Activated CD8-positive, alpha-beta memory T cell treated with anti-CD3 and anti-CD28 coated beads for 4 hours (primary cell): ENCODE results near the gene RPA4.
"Not testable (repeated sequence)": the region's sequence is repeated elsewhere in the genome, so short reads cannot be mapped to it uniquely, and the experiment has no call there.

ENCODE experiments used
- DNase-seq, 2 donors: peaks; one replicate each; pipeline ENCODE4 v3.0.0-alpha.2; 2020; ENCODE audit warnings: low read depth in 2 of 2

RPA4 gene, protein sequence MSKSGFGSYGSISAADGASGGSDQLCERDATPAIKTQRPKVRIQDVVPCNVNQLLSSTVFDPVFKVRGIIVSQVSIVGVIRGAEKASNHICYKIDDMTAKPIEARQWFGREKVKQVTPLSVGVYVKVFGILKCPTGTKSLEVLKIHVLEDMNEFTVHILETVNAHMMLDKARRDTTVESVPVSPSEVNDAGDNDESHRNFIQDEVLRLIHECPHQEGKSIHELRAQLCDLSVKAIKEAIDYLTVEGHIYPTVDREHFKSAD

DNA sequence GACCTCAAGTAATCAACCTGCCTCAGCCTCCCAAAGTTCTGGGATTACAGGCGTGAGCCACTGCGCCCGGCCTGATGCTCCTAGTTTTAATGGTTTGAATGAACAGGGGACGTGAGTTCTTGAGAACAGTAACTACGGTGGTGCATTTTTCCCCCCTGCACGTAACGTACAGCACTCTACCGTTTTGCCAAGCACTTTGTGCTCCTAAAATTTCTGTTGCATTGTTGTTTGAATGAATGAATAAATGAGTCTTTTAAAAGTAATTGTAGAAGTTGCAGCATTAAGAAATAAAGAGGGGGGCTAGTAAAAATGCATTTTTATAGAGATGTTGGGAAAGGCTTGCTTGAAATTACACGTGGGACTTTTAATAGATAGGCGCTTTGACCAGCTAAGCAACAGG lies at the start of gene RPA4:
Gene RPA4 (plus strand): TSS at position 301 of the 400 bp plus-strand sequence. CDS start 403 bp downstream, outside the sequence.
- DNase-seq = no peak

DNA sequence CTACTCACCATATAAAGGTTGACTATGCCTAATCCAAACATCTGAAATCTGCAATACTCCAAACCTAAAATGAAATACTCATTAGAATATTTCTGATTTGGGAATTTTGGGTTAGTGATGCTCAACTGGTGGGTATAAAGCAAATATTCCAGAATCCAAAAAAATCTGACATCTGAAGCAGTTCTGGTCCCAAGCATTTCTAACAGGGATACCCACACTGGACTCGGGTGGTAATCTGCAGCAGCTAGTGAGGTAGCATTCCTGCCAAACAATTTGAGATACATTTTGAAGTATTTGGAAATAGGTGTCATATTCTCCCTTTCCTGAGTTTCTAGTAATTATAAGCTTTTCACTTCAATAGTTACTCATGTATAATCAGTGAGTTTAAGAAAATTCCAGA lies 49.6 kb upstream of the RPA4 start:
- no peak for DNase-seq

DNA sequence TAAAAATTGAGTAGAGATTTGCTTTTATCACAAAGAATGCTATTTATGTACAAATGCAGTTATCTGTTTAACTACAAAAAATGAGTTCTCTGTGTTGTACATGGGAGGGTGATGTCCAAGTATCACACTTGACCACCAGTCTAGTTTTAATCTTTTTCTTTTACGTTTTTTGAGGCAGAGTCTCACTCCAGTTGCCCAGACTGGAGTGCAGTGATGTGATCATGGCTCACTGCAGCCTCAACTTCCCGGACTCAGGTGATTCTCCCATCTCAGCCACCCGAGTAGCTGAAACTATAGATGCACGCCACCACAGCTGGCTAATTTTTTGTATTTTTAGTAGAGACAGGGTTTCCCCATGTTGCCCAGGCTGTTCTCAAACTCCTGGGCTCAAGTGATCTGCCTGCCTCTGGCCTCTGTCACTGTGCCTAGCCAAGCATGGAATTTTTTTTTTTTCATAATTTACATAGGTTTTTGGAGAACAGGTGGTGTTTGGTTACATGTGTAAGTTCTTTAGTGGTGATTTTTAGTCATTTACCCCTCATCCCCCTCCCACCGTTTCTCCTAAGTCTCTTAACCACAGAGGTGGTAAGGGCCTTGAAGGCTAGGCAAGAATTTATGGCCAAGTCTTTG lies 47.9 kb upstream of the RPA4 start:
- no peak for DNase-seq

DNA sequence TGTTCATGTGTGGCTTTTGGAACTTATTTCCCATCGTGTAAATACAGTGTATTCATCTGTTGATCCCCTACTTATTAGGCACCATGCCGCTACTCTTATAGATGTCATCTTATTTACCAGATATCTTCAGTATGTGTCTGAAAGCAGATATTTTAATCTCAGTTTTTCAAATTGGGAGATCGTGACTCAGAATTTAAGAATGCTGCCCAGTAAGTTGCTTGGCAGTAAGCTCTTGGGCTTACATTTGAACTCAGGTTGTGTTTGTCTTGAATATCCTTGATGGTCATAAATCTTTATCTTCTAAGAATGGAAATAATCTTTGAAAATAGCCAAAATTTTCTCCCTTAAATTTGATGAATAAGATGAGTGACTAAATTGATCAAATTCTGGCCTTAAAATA lies 45.9 kb upstream of the RPA4 start:
- DNase-seq = no peak

DNA sequence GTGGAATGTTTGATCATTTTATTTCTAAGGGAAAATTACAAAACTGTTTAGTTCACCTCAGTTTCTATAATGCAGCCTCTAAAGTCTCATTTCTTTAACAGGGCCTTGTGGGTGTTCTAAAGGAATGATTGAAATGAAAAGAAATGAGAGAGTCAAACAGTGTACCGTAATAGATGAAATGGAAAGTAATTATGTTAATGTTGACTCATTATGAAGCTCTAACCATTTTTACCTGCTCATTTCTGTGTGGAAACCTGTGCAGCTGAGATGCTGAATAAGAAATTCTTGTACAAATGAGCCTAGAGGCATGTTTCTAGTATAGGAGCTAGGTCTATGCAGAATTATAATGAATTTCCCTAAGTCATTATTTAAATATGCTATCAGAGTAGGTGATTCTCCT lies 45.2 kb upstream of the RPA4 start:
- DNase-seq = no peak

DNA sequence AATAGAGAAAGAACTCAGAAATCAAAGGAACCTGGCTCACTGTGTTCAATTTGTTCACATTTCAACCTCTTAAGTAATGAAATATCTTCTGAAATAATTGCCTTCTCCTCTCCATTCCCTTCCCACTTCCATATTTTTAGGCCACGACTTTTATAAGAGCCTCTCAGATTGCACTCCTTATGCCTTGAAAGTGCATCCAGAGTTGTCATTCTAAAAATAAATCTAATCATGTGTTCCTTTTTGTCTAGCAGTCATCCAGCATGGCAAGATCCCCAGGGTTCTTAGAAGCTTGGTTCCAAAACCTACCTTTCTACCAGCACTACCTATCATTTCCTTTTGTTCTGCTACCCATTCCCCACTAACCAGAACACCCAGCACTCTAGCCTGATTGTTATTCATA lies 42.4 kb upstream of the RPA4 start:
- DNase-seq = no peak

DNA sequence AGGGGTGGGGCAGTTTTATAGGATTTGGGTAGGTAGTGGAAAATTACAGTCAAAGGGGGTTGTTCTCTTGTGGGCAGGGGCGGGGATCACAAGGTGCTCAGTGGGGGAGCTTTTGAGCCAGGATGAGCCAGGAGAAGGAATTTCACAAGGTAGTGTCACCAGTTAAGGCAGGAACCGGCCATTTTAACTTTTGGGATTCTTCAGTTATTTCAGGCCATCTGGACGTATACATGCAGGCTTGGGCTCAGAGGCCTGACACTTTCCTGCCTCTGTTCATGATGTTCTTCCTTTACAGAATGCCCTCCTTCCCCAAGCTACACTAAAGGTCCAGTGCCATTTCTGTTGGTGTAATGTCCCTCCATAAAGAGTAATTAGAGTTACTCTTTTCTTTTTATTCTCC lies 41.8 kb upstream of the RPA4 start:
- not testable (repeated sequence) for DNase-seq

DNA sequence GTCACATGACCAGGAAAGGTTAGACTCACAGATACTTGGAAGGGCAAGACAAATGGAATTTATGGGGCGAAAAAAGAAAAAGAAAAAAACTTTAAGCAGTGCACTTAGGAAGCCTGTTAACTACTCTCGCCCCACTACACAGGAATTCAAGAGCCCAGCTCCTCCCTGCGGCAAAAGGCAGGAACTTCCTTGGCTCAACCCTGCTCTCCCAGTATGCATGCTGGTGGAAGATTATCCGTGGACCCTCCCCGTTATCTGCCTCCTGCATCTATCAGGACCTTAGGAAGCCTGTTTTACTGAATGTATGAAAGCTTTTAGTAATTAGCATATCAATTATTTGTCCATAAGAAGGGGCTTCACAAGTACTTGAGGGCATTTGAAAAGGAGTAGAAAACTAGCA lies 40.1 kb upstream of the RPA4 start:
- no peak for DNase-seq

DNA sequence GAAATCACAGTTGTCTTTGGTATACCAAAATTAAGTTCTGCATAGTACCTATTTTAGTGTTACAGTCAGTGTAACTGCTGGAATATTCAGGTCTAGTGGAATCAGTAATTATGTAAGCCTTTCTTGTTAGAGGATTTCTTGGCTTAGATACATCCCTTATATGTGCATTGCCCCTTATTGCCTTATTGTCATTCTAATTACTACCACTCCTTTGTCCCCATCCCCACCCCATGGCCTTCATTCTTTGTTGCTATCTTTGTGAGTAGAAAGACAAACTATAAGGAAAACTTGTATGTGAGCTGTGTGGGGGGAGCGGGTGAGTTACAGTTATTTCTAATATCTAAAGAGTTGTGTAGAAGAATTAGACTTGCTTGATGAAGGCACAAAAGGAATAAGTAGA lies 36.9 kb upstream of the RPA4 start:
- DNase-seq = no peak

DNA sequence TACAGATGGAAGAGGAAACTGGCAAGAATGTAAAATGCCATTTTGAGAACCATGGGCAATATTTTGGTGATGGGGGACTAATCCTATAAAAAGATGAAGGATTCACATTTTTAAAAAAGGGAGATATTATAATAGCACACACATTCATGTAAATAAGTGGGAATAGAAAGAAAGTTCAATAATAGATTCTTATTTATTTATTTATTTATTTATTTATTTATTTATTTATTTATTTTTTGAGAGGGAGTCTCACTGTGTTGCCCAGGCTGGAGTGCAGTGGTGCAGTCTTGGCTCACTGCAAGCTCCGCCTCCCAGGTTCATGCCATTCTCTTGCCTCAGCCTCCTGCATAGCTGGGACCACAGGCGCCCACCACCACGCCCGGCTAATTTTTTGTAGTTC lies 24.3 kb upstream of the RPA4 start:
- not testable (repeated sequence) for DNase-seq

DNA sequence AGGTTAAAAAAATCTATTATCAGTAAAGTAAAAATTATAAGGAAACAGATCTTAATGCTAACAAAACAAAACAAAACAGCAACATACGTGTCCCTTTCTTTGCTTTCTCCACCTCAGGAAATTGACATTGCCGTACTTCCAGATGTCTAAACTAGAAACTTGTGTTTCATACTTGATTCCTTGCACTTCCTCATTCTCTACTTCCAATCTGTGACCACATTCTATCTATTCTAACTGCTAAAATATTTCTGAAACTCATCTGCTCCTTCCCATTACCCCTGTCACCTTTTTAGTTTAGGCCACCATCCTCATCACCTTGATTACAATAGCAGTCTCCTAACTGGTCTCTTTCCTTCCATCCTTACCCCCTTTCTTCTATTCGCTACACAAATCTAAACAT lies 22.5 kb upstream of the RPA4 start:
- DNase-seq = no peak

DNA sequence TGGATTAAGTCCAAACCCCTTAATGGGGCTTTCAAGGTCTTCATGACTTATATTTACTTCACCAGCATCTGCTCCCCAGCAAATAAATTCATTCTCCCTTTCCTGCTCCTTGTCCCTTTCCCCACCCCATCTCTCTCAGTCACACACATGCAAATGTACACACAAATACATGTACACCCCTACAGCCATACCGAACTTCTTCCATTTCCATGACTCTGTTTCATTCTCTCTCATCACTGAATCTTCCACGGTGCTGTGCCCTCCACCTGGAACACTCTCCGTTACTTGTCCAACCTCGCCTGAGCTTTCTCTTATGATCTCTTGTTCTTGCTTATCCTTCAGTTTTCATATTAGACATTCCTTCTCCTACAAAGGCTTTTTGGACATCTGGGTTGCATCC lies 22.0 kb upstream of the RPA4 start:
- no peak for DNase-seq

DNA sequence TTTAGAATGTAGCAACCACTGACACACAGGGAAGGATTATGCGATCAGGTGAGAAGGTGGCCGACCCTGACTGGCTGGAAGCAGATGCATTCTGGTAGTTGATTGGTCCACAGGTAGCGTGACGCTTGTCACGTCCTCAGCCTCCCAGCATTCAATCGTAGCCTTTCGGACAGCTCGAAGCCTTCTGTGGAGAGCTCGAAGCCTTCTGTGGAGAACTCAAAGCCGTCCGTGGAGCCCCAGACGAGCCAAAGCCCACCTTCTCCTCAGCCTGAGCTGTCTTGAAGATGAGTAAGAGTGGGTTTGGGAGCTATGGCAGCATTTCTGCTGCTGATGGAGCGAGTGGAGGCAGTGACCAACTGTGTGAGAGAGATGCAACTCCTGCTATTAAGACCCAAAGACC lies 319 bp downstream of the RPA4 start:
- DNase-seq = no peak

DNA sequence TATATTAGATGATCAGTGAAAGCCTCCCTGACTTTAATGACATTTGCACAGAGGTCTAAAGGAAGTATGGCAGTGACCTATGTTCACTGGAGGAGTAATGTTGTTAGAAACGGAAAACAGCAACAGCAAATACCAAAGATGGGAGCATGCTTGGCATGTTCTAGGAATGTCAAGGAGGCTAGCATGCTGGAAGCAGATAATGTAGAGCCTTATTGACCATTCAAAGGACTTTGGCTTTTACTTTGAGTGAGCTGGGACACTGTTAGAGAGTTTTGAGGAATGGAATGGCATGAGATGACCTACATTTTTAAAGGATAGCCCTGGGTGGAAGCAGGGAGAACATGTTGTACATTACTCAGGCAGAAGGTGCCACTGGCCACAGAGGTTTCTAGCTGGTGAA lies 6.0 kb downstream of the RPA4 start:
- no peak for DNase-seq

DNA sequence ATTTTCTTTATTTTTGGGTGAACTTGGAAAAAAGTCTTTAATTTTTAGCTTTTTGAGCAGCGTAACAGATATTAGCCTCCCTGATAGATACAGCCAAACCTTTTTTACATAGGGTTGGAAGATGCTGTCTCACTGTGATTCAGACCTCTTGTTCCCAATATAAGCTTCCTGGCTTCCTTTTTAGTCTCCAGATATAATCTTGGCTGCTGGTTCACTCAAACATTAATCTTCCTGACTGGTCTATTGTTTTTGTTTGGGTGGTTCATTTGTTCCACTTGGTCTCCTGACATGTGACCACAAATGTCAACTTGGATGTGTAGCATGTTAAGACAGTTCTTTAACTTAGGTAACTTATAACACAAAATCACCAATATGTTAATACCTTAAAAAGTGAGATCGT lies 23.0 kb downstream of the RPA4 start:
- no peak for DNase-seq

DNA sequence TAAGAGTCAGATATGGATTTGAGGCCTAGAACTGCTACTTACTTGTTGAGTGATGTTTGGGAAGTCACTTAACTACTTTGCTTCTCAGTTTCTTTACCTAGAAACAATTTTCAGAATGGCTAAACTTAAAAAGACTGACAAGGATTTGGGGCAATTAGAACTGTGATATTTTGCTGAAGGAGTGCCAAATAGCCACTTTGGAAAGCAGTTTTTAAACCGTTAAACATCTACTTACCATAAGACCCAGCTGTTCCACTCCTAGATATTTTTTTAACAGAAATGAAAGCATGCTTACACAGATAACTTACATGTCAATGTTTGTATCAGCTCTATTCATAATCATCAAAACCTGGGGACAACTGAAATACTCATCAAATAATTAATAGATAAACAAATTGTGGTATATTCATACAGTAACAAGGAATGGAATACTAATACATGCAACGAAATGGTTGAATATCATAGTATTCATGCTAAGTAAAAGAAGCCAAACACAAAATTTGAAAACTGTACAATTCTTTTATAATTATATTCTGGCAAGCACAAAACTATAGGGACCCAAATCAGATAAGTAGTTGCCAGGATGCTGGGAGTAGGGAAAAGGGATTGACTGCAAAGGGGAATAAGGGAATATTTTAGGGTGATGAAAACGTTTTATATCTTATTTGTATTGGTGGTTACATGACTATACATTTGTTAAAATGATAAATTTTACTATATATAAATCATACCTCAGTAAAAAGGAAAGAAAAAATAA lies 24.0 kb downstream of the RPA4 start:
- DNase-seq = no peak

DNA sequence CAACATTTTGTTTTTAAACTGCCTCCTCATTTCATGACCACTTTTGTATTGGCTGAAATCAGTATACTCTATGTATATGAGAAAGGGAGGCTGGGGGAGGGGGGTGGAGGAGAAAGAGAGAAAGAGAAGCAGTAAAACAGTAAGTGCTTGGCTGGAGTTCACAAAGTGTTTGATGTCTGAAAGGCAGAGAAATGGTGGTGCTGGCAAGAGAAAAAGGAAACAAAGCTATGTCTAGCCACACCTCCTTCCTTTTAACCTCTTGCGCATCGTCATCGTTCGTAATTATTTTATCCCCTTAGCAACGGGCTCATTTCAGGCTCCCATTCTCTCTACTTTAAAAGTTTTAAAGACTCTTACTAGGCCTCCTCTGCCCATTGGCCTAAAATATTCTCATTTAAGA lies 25.6 kb downstream of the RPA4 start:
- no peak for DNase-seq

DNA sequence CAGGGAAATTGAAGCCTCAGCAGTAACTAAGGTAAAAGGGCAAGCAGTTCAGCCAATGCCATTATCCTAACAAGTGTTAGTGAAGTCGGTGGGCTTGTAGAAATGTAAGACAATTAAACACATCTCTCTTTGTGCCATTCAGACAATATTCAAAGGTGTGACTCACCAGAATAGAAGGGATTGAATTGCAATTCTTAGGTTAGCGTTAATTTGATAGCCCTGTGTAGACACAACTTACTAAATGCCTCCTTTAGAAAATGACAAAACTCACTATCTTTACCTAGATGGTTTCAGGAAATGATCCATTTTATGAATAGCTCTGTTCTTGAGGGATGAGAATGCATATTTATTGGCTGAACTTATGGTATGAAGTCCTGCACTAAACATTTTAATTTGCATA lies 35.2 kb downstream of the RPA4 start:
- no peak for DNase-seq

DNA sequence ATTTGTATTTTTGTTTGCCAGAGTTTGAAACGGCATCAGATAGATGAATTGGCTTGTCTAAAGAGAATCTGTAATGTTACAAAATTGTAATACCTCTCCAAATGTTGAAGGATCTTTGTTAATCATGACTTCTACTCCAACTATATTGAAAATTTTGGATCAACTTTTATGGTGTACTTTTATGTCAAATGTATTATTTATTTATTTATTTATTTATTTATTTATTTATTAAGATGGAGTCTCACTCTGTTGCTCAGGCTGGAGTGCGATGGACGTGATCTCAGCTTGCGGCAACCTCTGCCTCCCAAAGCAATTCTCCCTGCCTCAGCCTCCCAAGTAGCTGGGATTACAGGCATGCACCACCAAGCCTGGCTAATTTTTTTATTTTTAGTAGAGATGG lies 36.0 kb downstream of the RPA4 start:
- no peak for DNase-seq

DNA sequence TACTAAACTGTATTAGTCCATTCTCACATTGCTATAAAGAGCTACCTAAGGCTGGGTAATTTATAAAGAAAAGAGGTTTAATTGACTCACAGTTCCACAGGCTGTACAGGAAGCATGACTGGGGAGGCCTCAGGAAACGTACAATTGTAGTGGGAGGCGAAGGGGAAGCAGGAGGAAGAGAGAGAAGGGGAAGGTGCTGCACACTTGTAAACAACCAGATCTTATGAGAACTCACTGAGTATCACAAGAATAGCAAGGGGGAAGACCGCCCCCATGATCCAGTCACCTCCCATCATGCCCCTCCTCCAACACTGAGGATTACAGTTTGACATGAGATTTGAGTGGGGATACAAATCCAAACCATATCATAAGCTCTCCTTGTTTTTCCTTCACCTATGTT lies 40.9 kb downstream of the RPA4 start:
- DNase-seq = no peak

DNA sequence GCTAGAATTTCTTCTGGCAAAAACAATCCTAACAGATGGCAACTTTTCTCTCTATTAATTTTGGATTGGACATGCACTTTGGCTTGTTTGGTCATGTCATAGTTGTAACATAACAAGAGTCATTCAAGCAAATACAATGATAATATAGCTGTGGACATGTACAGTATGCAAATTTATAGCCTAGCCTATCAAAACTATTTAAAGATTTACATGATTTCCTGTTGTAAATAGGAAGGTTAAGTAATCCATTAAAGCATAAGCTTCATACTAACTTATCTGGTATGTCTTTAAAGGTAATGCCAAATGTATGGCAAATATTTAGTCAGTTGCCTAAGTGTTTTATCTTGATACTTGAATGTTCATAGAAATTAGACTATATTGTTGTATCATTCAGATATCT lies 45.3 kb downstream of the RPA4 start:
- no peak for DNase-seq
